K562 (cell line): ENCODE results near the gene HIVEP3. TPM values are rescaled to one million over a fixed set of nuclear protein-coding genes. Genes with fewer than 3 reads are reported as not detected.
A peak's percentile ranks its signal among the peaks of the same experiment; 100 is the strongest.

ENCODE experiments used
- ADNP ChIP-seq: fragments of 200-800 bp; sonication (Bioruptor generic); IDR thresholded peaks from 2 replicates; pipeline ENCODE4 v1.6.1; 2016; ENCODE audit warnings: missing genetic modification characterization, missing compliant biosample characterization
- ATF4 ChIP-seq: fragments of 450-650 bp; formaldehyde crosslinking; IDR thresholded peaks from 2 replicates; pipeline ENCODE4 v1.4.0; 2022; ENCODE audit warnings: mild to moderate bottlenecking, moderate library complexity
- BCL6 ChIP-seq: fragments of 250-450 bp; sonication (Bioruptor Pico); IDR thresholded peaks from 2 replicates; pipeline ENCODE4 v1.4.0; 2020
- BRF1 ChIP-seq: IDR thresholded peaks from 3 replicates; pipeline ENCODE4 v1.6.1; 2011; ENCODE audit warnings: borderline replicate concordance, mild to moderate bottlenecking; ENCODE audit not compliant: insufficient read length; ENCODE audit errors: extremely low read depth
- CBX8 ChIP-seq: fragments of 200-600 bp; sonication (generic); IDR thresholded peaks from 2 replicates; pipeline ENCODE4 v1.6.1; 2012; ENCODE audit warnings: borderline replicate concordance, mixed run types, low read depth, mild to moderate bottlenecking, moderate library complexity, mixed read lengths, low read length, control low read depth, inconsistent platforms; ENCODE audit not compliant: poor library complexity, severe bottlenecking; ENCODE audit errors: extremely low read depth
- CEBPZ ChIP-seq: fragments of 150-350 bp; IDR thresholded peaks from 2 replicates; pipeline ENCODE4 v1.6.1; 2014; ENCODE audit warnings: low read depth, mild to moderate bottlenecking, low read length, borderline replicate concordance
- CHD1 ChIP-seq: fragments of 200-600 bp; sonication (generic); IDR thresholded peaks from one replicate; pipeline ENCODE4 v1.6.1; 2012; ENCODE audit warnings: mild to moderate bottlenecking, moderate library complexity, low read length, inconsistent platforms
- EGR1 ChIP-seq: fragments of 450-650 bp; conservative IDR thresholded peaks from 2 replicates; pipeline ENCODE4 v1.6.1; 2017; ENCODE audit warnings: mild to moderate bottlenecking
- HNRNPLL ChIP-seq: fragments of 200-400 bp; formaldehyde crosslinking; IDR thresholded peaks from 2 replicates; pipeline ENCODE4 v1.6.1; 2017; ENCODE audit warnings: low read length, low read depth, mild to moderate bottlenecking; ENCODE audit not compliant: poor library complexity, severe bottlenecking
- PBX2 ChIP-seq, 2 experiments: IDR thresholded peaks in 1 of 2; conservative IDR thresholded peaks in 1 of 2; 2 replicates each; pipeline ENCODE4 v1.6.1; 2016; ENCODE audit warnings: low read depth in 2 of 2, mild to moderate bottlenecking in 1 of 2, missing compliant biosample characterization in 1 of 2, missing genetic modification characterization in 1 of 2, moderate library complexity in 1 of 2
- RAD51 ChIP-seq: fragments of 450-650 bp; IDR thresholded peaks from 2 replicates; pipeline ENCODE4 v1.7.1; 2016; ENCODE audit warnings: low read depth, mild to moderate bottlenecking, borderline replicate concordance
- SFPQ ChIP-seq: fragments of 200-400 bp; formaldehyde crosslinking; IDR thresholded peaks from 2 replicates; pipeline ENCODE4 v1.6.1; 2017; ENCODE audit warnings: mild to moderate bottlenecking, low read depth, low read length, moderate library complexity
- TAF7 ChIP-seq: fragments of 450-650 bp; IDR thresholded peaks from 2 replicates; pipeline ENCODE4 v1.6.1; 2016; ENCODE audit warnings: missing genetic modification characterization, missing compliant biosample characterization
- polyA plus RNA-seq, 8 experiments: library from polyadenylated mRNA; depleted of rRNA in 4 of 8; stranded (reverse) in 5 of 8; unstranded in 3 of 8; fragments of >200 nt; fragmentation: Nextera tagmentation in 2 of 8; fragmentation: Illumina TruSeq in 1 of 8; extraction: Ambion mirVana in 2 of 8; extraction: Trizol in 1 of 8; gene quantifications; 2 replicates each; pipeline versions ENCODE4 v1.2.1 to v1.2.3, GENCODE V29; 2011 to 2014; ENCODE audit warnings: inconsistent platforms in 1 of 8, missing spikeins in 1 of 8
- total RNA-seq, 7 experiments: library from RNA; depleted of rRNA in 6 of 7; stranded (reverse); fragments of >200 nt in 6 of 7; fragmentation: Illumina TruSeq in 2 of 7; extraction: Trizol in 2 of 7; gene quantifications; 2 replicates each; pipeline versions ENCODE4 v1.2.1 to v1.2.3, GENCODE V29; 2011 to 2021; ENCODE audit warnings: low replicate concordance in 1 of 7

The HIVEP3 gene
- total and polyA plus RNA-seq, 9 of the 15 experiments (the other 6 are each of a cell fraction or from before 2014, with no cell fraction given) = 0.09 to 0.58 (median 0.34) TPM; not detected in 1

- TF ChIP-seq CEBPZ (no peak), RAD51 (no peak), BCL6 (CRISPR knock-in tag) (no peak), HNRNPLL (no peak), TAF7 (tag) (no peak), EGR1 (no peak), SFPQ (no peak), CHD1 (no peak), ATF4 (no peak), ADNP (tag) (no peak), CBX8 (no peak), PBX2 (CRISPR knock-in tag; IDR thresholded peaks at IDR 0.05; ENCODE audit: low read depth) (no peak), PBX2 (tag; conservative IDR thresholded peaks at IDR 0.05; ENCODE audit: low read depth) (peak; percentile 89), BRF1 (no peak)
Observed at GRCh38 chr1:41898191-41898713, 20.5 kb downstream of the HIVEP3 start (continued).
